GM21367 (cell line): Measurements from ENCODE around the gene SUGP2.

Experiments
- ATAC-seq: cut with Tn5 transposase; IDR thresholded peaks from one replicate; pipeline ENCODE4 v1.9.1; 2021; ENCODE audit not compliant: unreplicated experiment

Gene SUGP2

GRCh38 chr19:19033426-19034203, at the start of gene SUGP2, which contains the start of gene ARMC6:
Gene SUGP2, minus strand, starts transcription at chr19:19033517. Its CDS starts 2,446 bp downstream, at chr19:19031071.
Gene ARMC6, plus strand, starts transcription at chr19:19033603. Its CDS starts 607 bp downstream, at chr19:19034210.
- ATAC-seq = peak; percentile 50

GRCh38 chr19:19081642-19082151, 48.4 kb upstream of the SUGP2 start:
- no peak for ATAC-seq

GRCh38 chr19:19079571-19079970, 46.3 kb upstream of the SUGP2 start:
- ATAC-seq = no peak

- no peak for ATAC-seq
Observed at GRCh38 chr19:19078801-19079200, 45.5 kb upstream of the SUGP2 start.

GRCh38 chr19:19077103-19077502, 43.8 kb upstream of the SUGP2 start:
- no peak for ATAC-seq

- ATAC-seq = no peak
Observed at GRCh38 chr19:19076476-19076875, 43.2 kb upstream of the SUGP2 start.

GRCh38 chr19:19075126-19075525, 41.8 kb upstream of the SUGP2 start:
- ATAC-seq = no peak

- ATAC-seq = no peak
Observed at GRCh38 chr19:19074196-19074882, 41.0 kb upstream of the SUGP2 start.

GRCh38 chr19:19071897-19072296, 38.6 kb upstream of the SUGP2 start:
- ATAC-seq = no peak

GRCh38 chr19:19068659-19069654, 35.6 kb upstream of the SUGP2 start:
- no peak for ATAC-seq

GRCh38 chr19:19067276-19068072, 34.2 kb upstream of the SUGP2 start:
- ATAC-seq = no peak

- no peak for ATAC-seq
Observed at GRCh38 chr19:19064811-19065745, 31.8 kb upstream of the SUGP2 start.

GRCh38 chr19:19064098-19064722, 30.9 kb upstream of the SUGP2 start:
- ATAC-seq = peak; percentile 2

- ATAC-seq = peak; percentile 88
Observed at GRCh38 chr19:19063183-19064097, 30.1 kb upstream of the SUGP2 start, which contains the start of gene SLC25A42. Gene SLC25A42, plus strand, starts transcription at chr19:19063994. Its CDS starts 32,131 bp downstream, at chr19:19096125.

- ATAC-seq = no peak
Observed at GRCh38 chr19:19062454-19063182, 29.3 kb upstream of the SUGP2 start.

GRCh38 chr19:19061506-19061905, 28.2 kb upstream of the SUGP2 start:
- no peak for ATAC-seq
